ENCODE results near the gene PLCH1.

GRCh38 chr3:155790272-155790925 lies 45.5 kb upstream of the PLCH1 start:
- TF ChIP-seq, protein P1, sequence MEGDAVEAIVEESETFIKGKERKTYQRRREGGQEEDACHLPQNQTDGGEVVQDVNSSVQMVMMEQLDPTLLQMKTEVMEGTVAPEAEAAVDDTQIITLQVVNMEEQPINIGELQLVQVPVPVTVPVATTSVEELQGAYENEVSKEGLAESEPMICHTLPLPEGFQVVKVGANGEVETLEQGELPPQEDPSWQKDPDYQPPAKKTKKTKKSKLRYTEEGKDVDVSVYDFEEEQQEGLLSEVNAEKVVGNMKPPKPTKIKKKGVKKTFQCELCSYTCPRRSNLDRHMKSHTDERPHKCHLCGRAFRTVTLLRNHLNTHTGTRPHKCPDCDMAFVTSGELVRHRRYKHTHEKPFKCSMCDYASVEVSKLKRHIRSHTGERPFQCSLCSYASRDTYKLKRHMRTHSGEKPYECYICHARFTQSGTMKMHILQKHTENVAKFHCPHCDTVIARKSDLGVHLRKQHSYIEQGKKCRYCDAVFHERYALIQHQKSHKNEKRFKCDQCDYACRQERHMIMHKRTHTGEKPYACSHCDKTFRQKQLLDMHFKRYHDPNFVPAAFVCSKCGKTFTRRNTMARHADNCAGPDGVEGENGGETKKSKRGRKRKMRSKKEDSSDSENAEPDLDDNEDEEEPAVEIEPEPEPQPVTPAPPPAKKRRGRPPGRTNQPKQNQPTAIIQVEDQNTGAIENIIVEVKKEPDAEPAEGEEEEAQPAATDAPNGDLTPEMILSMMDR (IDR thresholded peaks at IDR 0.05): no peak
- TF ChIP-seq POLR2AphosphoS5 (IDR thresholded peaks at IDR 0.05) (no peak), EP300 (IDR thresholded peaks at IDR 0.05) (no peak)
